Stimulated activated CD8-positive, alpha-beta memory T cell treated with anti-CD3 and anti-CD28 coated beads, Interleukin-4, amount 100 ng/mL, for 4 hours (primary cell): Measurements from ENCODE around the gene CUEDC2.
A peak's percentile ranks its signal among the peaks of the same experiment; 100 is the strongest.

Source experiments
- DNase-seq, 2 donors: peaks; one replicate each; pipeline ENCODE4 v3.0.0-alpha.2; 2020; ENCODE audit warnings: low read depth in 2 of 2, low spot score in 1 of 2

Gene CUEDC2

GRCh38 chr10:102398172-102399020, 34.0 kb downstream of the CUEDC2 start:
- DNase-seq: no peak

GRCh38 chr10:102397222-102398171, 34.9 kb downstream of the CUEDC2 start:
- DNase-seq: no peak

- no peak for DNase-seq
Observed at GRCh38 chr10:102396730-102397151, 35.6 kb downstream of the CUEDC2 start.

GRCh38 chr10:102396317-102396650, 36.1 kb downstream of the CUEDC2 start:
- DNase-seq: no peak

GRCh38 chr10:102395400-102396316, 36.7 kb downstream of the CUEDC2 start, which contains the start of gene NFKB2:
Gene NFKB2, plus strand, starts transcription at chr10:102395705. Its CDS starts 255 bp downstream, at chr10:102395960.
- DNase-seq: peak; percentile 78 to 81

DNA sequence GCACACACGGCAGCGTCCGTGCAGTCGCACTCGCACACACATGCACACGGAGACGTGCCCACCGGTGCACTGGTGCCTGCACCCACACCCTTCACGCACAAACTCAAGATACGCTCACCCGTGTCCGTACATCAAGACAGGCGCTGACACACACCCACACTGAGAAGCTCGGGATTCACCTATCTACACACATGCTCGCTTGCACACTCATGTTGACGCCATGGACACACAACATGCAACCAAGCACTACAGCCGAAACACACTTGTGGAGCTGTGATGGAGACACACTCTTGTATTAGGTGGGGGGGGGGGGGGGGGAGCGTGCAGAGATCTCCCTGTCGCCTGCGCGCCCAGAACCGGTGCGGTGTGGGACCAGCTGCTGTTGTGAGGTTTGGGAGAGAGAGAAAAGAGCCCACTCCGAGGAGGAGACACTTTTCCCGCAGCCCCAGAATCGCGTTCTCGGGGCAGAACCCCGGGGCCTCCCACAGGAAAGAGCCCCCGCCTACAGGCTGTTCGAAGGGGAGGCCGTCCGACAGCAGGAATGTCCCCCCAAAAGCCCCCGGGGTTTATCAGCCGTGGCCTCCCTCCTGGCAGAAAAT, 37.5 kb downstream of the CUEDC2 start:
- DNase-seq: peak; percentile 37 to 46

- peak; percentile 99 for DNase-seq
Observed at GRCh38 chr10:102394079-102394800, 38.1 kb downstream of the CUEDC2 start.

DNA sequence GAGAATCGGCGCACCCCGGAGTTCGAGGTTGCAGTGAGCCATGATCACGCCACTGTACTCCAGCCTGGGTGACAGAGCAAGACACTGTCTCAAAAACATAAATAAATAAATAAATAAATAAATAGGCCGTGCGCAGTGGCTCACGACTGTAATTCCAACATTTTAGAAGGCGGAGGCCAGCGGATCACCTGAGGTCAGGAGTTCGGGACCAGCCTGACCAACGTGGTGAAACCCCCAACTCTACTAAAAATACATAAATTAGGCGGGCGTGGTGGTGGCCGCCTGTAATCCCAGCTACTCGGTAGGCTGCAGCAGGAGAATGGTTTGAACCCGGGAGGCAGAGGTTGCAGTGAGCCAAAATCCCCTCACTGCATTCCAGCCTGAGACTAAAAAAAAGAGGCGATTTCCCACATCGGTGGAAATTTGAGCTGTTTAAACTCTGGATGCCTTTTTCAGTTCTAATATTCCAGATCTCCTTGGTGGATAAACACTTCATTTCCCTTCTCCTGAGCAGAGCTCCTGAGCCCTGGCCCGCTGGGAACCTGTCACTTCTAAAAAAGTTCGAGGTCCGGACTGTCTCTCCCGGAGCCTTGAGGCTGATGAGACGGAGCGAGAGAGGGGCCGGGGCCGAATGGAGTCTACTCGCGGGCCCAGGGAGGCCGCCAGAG, 38.8 kb downstream of the CUEDC2 start:
- DNase-seq: no peak

DNA sequence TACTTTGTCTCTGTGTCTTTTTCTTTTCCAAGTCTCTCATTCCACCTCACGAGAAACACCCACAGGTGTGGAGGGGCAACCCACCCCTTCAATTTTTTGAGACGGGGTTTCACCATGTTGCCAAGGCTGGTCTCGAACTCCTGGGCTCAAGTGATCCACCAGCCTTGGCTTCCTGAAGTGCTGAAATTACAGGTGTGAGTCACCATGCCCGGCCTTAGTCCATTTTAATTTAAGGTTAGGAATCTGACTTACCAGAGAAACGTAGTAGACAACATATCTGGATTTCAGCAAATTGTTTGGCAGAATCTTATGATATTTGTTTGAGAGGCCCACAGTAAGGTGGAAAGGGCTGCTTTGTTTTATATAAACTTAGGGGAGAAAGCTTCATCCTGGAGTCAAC, 40.1 kb downstream of the CUEDC2 start:
- DNase-seq: no peak

GRCh38 chr10:102389894-102390293, 42.5 kb downstream of the CUEDC2 start:
- no peak for DNase-seq

GRCh38 chr10:102384606-102385429, 47.6 kb downstream of the CUEDC2 start:
- DNase-seq: no peak

DNA sequence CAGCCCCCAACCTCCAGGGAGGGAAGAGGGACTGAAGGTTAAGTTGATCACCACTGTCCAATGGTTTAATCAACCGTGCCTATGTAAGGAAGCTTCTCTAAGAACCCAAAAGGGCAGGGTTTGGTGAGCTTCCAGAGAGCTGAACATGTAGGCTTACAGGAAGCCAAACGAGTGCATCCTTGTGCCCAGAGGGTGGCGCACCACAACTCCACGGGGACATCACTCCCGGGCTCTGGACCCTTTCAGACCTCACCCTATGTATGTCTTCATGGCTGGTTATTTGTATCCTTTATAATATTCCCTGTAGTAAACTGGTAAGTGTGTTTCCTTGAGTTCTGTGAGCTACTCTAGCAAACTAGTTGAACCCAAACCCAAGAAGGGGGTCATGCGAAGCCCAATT, 48.3 kb downstream of the CUEDC2 start:
- DNase-seq: no peak

DNA sequence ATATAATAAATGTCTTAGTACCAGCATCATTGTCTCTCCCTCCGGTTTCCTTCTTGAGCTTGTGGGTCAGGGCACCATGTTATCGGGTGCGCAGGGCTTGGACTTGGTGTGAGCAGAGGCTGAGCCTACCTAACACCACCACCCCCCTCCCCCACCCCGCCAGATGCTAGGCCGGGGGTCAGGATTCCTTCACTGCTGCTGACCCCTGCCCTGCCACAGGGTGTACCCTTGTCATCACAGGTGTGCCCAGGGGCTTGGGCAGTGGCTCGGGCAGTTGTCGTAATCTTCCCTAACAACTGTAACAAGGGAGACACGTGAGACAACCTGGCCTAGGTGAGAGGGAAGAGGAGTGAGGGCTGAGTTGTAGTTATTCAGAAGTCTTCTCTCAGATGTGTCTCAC, 49.5 kb downstream of the CUEDC2 start:
- no peak for DNase-seq

DNA sequence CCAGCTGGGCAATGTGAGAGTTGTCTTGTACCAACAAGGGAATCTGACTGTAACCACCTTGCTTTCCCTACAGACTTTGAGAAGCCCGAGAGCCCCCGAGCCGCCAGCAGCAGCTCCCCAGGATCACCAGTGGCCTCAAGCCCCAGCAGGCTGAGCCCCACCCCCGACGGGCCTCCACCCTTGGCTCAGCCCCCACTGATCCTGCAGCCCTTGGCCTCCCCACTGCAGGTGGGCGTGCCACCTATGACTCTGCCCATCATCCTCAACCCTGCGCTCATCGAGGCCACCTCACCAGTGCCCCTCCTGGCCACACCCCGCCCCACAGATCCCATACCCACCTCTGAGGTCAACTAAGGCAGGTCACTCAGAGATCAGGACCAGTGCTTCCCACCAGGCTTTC, 50.4 kb downstream of the CUEDC2 start:
- no peak for DNase-seq

DNA sequence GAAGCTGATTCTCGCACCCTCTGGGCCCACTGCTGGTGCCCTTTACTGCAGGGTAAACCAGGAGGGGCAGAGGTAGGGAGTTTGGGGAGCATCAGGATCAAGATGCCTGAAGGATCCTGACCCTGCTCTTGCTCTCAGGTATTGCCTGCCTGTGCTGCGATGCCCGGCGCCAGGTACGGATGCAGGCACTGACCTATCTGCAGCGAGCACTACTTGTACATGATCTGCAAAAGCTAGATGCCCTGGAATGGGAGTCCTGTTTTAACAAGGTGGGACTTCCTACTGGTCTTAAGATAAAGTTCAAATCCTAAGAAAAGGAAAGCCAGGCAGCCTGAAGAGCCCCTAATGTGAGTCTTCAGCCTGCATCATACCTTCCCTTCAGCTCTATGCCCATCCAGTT, 53.0 kb downstream of the CUEDC2 start:
- no peak for DNase-seq

DNA sequence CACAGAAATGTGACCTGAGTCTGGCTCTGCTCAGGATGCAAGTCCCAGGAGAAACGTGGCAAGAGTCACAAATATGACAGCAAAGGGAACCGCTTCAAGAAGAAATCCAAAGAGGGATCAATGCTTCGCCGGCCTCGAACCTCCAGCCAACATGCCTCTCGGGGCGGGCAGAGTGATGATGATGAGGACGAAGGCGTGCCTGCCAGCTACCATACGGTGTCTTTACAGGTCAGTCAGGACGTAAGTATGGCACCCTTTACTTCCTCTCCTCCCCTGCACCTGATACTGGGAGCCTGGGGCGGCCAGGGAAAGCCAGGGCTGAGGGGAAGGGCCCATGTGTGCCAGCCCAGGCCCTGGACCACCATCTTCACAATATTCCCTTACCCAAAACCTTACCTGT, 55.5 kb downstream of the CUEDC2 start:
- DNase-seq: no peak

DNA sequence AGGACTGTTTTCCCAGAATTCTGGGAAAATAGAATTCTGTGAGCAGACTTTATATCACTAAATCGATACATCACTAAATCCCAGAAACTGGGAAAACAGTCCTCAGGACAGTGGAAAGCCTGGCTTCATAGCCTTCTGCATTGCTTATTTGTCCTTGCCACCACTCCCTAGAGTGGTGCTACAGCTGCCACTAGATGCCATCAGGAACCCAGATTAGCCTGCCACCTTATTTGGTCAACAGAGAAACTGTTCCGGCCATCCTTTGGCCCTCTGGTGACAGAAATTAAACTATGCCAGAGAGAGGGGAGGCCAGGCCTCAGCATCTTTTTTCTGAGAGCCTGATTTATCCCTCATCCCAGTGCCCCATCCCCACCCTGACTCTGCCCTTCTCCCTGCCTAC, 56.5 kb downstream of the CUEDC2 start:
- no peak for DNase-seq

DNA sequence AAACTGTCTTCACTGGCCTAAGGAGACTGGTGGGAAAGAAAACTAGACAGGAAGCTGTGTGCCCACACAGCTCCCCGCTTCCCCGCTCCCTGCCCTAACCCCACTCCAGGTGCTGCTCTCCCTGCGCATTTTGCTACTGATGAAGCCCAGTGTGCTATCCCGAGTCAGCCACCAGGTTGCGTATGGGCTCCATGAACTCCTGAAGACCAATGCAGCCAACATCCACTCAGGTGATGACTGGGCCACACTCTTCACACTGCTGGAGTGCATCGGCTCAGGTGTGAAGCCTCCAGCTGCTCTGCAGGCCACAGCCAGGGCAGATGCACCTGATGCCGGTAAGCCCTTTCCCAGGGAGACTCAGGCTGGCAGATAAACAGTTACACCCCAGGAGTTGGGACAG, 57.1 kb downstream of the CUEDC2 start:
- DNase-seq: no peak
